GM12801 (cell line): ENCODE data around the gene BRIP1.

Source experiments
- CTCF ChIP-seq: IDR thresholded peaks from one replicate; pipeline ENCODE4 v1.5.1; 2011; ENCODE audit warnings: control low read depth; ENCODE audit not compliant: insufficient read length; ENCODE audit errors: extremely low read depth

The BRIP1 gene

GRCh38 chr17:61862975-61863800 lies at the start of gene BRIP1:
Gene BRIP1 (minus strand): TSS chr17:61863528. CDS start chr17:61861539, 1,989 bp downstream.
- no peak for TF ChIP-seq CTCF

GRCh38 chr17:61908292-61909037 lies 45.1 kb upstream of the BRIP1 start:
- TF ChIP-seq CTCF, result no peak

- TF ChIP-seq CTCF, result no peak
Measured at GRCh38 chr17:61907361-61907760, 44.0 kb upstream of the BRIP1 start.

GRCh38 chr17:61904094-61904710 lies 40.9 kb upstream of the BRIP1 start:
- no peak for TF ChIP-seq CTCF

- no peak for TF ChIP-seq CTCF
Measured at GRCh38 chr17:61903251-61903650, 39.9 kb upstream of the BRIP1 start.

- no peak for TF ChIP-seq CTCF
Measured at GRCh38 chr17:61897548-61898180, 34.3 kb upstream of the BRIP1 start.

- no peak for TF ChIP-seq CTCF
Measured at GRCh38 chr17:61895391-61895790, 32.1 kb upstream of the BRIP1 start.
